Left colon (tissue), 2 donors: Measurements from ENCODE around the gene APBA2. TPM values are rescaled to one million over a fixed set of nuclear protein-coding genes. Genes with fewer than 3 reads are reported as not detected.
"Not testable (repeated sequence)": the region's sequence is repeated elsewhere in the genome, so short reads cannot be mapped to it uniquely, and the experiment has no call there.

Source experiments
- ATAC-seq: fragments of 200-7000 bp; cut with Tn5 transposase; one replicate; pipeline ENCODE4 v1.9.1; 2020; ENCODE audit warnings: mild to moderate bottlenecking, moderate library complexity
- DNase-seq, 2 donors: peaks; one replicate each; pipeline ENCODE4 v3.0.0-alpha.2; 2020
- intact Hi-C, 2 donors: fragments of 100-400 bp; cut with DNase I in 1 of 2; cut with micrococcal nuclease in 1 of 2; formaldehyde crosslinking; loops; one replicate each; pipeline versions ENCODE4 v1.11.2 to v1.14.0; 2022; cut with DNase I, micrococcal nuclease
- long read RNA-seq: library from polyadenylated mRNA; unstranded; transcript quantifications from one replicate; pipeline ENCODE4 v2.0.0, GENCODE V29; 2021
- total RNA-seq, 2 donors: library from RNA; stranded (reverse); fragmentation: NEBNext Ultra II Directional; extraction: Animal tissue kit (Norgen Biotek cat#: 25700); gene quantifications; one replicate each; pipeline ENCODE4 v1.2.1, GENCODE V29; 2021
- donor health status: DM: no; HTN: no; CAD: no.
- donor health status: DM: yes; HTN: yes; CAD: no.

Gene APBA2
- 1 to 10 TPM; 1.2 to 1.6 TPM for total RNA-seq
- long read RNA-seq, partial matches to known transcripts: 0 of 1 reads
- long read RNA-seq, other reads (novel, unspliced or antisense): 1 of 1 reads

- intact Hi-C loops: no loop called here
- DNase-seq: peak in 1 of 2 donors; percentile 18
- peak; percentile 22 for ATAC-seq
Observed at GRCh38 chr15:28885630-28886430, at the start of gene APBA2. Gene APBA2, plus strand, starts transcription at chr15:28885974. Its CDS starts 167,911 bp downstream, at chr15:29053885.

- DNase-seq, intact Hi-C loops, ATAC-seq: not testable (repeated sequence)
Observed at GRCh38 chr15:28840285-28840684, 45.5 kb upstream of the APBA2 start.

GRCh38 chr15:28842210-28842609 lies 43.6 kb upstream of the APBA2 start:
- ATAC-seq, intact Hi-C loops, DNase-seq: not testable (repeated sequence)

- DNase-seq, intact Hi-C loops, ATAC-seq: not testable (repeated sequence)
Observed at GRCh38 chr15:28843520-28843919, 42.3 kb upstream of the APBA2 start.

GRCh38 chr15:28844147-28844546 lies 41.6 kb upstream of the APBA2 start:
- DNase-seq, intact Hi-C loops, ATAC-seq: not testable (repeated sequence)

- DNase-seq, intact Hi-C loops, ATAC-seq: not testable (repeated sequence)
Observed at GRCh38 chr15:28847247-28847646, 38.5 kb upstream of the APBA2 start.

GRCh38 chr15:28847959-28848358 lies 37.8 kb upstream of the APBA2 start:
- intact Hi-C loops, DNase-seq, ATAC-seq: not testable (repeated sequence)

- ATAC-seq, intact Hi-C loops: not testable (repeated sequence)
Observed at GRCh38 chr15:28848521-28848920, 37.3 kb upstream of the APBA2 start, which contains the start of gene GOLGA6L7. Gene GOLGA6L7, minus strand, starts transcription at chr15:28848644. Its CDS starts 95 bp downstream, at chr15:28848549.

GRCh38 chr15:28849271-28849670 lies 36.5 kb upstream of the APBA2 start:
- intact Hi-C loops, ATAC-seq, DNase-seq: not testable (repeated sequence)

More at GRCh38 chr15:28848521-28848920, 37.3 kb upstream of the APBA2 start, which contains the start of gene GOLGA6L7:
- not testable (repeated sequence) for DNase-seq

- ATAC-seq, intact Hi-C loops, DNase-seq: not testable (repeated sequence)
Observed at GRCh38 chr15:28849766-28850165, 36.0 kb upstream of the APBA2 start.

- DNase-seq, intact Hi-C loops, ATAC-seq: not testable (repeated sequence)
Observed at GRCh38 chr15:28853654-28854053, 32.1 kb upstream of the APBA2 start.

- DNase-seq, intact Hi-C loops, ATAC-seq: not testable (repeated sequence)
Observed at GRCh38 chr15:28854578-28854977, 31.2 kb upstream of the APBA2 start.

GRCh38 chr15:28861031-28861534 lies 24.7 kb upstream of the APBA2 start:
- intact Hi-C loops: no loop called here
- no peak for ATAC-seq
- no peak for DNase-seq

- DNase-seq, intact Hi-C loops, ATAC-seq: not testable (repeated sequence)
Observed at GRCh38 chr15:28861589-28862293, 24.0 kb upstream of the APBA2 start.

- no peak for DNase-seq
- intact Hi-C loops: no loop called here
- no peak for ATAC-seq
Observed at GRCh38 chr15:28868744-28869345, 16.9 kb upstream of the APBA2 start.

GRCh38 chr15:28871168-28871567 lies 14.6 kb upstream of the APBA2 start:
- intact Hi-C loops: no loop called here
- ATAC-seq (no peak), DNase-seq (no peak)

- DNase-seq (no peak), ATAC-seq (no peak)
- intact Hi-C loops: no loop called here
Observed at GRCh38 chr15:28873006-28873405, 12.8 kb upstream of the APBA2 start.

GRCh38 chr15:28873585-28874190 lies 12.1 kb upstream of the APBA2 start:
- no peak for DNase-seq
- intact Hi-C loops: no loop called here
- no peak for ATAC-seq
